Stimulated activated CD4-positive, alpha-beta T cell treated with anti-CD3 and anti-CD28 coated beads, Interleukin-12 subunit alpha, Interleukin-12 subunit beta, amount 100 ng/mL, for 4 hours (primary cell): Measurements from ENCODE around the gene ABCB10.
A peak's percentile ranks its signal among the peaks of the same experiment; 100 is the strongest.
"Not testable (repeated sequence)": the region's sequence is repeated elsewhere in the genome, so short reads cannot be mapped to it uniquely, and the experiment has no call there.

Source experiments
- DNase-seq: peaks from one replicate; pipeline ENCODE4 v3.0.0-alpha.2; 2020

ABCB10 gene

DNA sequence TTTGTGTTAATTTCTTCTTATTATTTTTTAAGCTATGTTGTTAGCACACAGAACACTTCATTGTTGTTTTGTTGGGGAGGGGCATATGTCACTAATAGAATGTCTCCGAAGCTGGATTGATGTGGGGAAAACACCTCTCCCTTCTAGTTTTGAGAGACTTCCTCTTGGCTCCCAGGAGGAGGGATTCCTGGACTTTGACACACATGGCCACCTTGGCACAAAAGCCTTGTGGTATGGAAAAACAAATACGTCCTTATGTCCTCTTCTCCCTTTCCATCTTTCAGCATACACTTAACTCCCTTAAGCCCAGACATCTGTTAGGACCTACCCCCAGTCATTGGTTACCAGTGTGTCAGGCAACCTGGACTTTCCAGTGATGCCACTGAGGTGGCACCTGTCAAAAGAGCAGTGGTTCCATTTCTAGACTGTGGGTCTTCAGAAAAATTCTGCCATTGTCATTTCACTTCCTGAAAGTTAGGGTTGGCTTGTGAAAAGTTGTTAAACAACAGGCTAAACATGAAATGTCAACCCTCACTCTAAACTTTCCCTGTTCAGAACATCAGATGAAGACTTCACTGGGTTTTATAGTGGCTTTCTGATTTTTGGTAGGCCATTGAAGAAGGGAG lies 12.5 kb upstream of the ABCB10 start:
- no peak for DNase-seq

DNA sequence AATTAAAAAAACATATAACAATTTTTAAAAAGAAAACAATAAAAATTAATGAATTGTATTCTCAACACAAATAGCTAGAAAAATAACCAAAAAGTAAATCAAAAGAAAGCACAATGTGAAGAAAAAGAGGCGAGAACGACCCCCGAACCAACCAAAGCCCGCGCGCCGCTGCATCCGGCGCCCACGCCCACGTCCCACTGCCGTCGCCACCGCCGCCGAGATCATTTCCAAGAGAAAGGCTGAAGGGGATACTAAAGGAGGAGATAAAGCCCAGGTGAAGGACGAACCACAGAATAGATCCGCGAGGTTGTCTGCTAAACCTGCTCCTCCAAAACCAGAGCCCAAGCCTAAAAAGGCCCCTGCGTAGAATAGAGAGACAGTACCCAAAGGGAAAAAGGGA lies 11.8 kb upstream of the ABCB10 start:
- DNase-seq: no peak

DNA sequence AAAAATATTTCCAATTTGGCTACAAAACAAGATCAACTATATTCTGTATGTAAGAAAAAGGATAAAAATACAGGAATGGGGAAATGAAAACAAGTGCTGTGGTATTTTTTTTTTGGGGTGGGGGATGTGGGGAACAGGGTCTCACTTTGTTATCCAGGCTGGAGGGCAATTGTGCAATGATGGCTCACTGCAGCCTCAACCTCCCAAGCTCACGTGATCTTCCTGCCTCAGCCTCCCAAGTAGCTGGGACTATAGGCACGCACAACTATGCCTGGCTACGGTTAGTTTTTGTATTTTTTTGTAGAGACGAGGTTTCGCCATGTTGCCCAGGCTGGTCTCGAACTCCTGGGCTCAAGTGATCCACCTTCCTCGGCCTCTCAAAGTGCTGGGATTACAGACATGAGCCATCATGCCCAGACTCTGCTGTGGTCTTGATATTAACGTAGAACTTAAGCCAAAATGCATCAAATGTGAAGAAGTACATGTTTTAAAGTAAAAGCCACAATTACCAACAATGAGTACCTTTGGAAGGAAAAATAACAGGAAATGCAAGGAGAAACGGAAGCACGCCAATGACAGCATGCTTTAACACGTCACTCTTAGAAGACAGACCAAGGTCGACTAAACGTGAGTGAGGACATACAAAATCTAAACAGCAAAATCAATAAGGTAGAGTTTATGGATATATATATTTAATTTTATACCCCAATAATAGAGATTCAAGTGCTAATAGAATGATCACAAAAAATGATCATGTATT lies 8.8 kb upstream of the ABCB10 start:
- DNase-seq: no peak

DNA sequence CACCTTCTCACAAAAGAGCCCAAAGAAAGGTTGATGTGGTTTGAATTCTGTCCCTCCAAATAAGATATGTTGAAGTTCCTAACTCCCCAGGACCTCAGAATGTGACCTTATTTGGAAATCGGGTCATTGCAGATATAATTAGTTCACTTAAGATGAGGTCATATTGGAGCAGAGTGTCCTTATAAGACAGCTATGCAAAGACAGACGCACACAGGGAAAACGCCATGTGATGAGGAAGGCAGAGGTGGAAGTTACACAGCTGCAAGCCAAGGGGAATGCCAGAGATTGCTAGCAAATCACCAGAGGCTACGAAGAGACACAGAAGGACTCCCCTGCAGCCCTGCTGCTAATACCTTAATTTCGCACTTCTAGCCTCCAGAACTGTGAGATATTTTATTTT lies 5.2 kb upstream of the ABCB10 start:
- DNase-seq: no peak

DNA sequence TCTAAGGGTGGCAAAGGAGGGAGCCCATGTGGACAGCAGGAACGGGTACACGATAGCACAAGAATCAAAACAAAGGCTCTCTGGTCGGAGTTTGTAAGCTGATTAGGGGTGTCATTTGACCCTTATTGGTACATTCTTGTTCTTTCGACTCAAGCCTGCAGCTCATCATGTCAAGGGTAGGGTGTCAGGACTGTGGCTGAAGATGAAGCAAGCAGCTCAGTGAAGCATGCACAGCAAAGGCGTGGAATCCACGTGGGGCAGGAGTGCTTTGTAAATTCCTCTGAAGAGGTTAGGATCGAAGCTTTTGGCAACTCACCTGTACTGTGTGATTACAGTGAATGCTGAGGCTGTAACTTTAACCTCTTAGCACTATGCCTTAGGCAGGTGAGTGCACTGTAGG lies 4.7 kb upstream of the ABCB10 start:
- DNase-seq: no peak

DNA sequence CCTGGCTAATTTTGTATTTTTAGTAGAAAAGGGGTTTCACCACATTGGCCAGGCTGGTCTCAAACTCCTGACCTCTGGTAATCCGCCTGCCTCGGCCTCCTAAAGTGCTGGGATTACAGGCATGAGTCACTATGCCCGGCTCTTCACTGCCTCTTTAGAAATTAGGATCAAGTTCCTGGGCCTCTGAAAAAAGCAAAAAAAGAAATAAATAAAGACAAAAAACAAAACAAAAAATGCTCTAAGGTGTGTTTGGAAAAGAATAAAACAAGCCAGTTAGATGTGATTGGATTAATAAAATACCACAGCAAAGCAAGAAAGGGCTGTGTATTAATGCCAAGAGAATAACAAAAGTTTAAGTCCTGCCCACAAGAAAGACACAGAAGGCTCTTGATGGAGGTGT lies 4.2 kb upstream of the ABCB10 start:
- no peak for DNase-seq

DNA sequence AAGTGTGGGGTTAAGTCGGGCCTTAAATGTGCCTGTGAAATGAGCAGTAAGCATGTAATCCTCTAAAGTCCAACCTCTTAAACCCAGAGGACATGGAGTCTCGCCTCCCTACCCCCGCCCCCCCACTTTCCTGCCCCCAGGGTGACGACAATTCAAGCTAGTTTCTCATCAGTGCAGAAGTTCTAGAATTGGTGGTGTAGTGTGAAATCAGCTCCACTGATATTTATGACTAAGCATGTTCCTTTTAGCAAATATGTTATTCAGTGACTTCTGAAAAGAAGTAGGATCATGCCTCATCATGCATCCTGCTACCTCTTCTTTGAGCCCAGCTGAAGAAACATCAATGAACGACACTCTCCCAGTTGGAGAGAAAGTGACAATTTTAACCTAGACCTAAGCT lies 2.6 kb upstream of the ABCB10 start:
- DNase-seq: no peak

DNA sequence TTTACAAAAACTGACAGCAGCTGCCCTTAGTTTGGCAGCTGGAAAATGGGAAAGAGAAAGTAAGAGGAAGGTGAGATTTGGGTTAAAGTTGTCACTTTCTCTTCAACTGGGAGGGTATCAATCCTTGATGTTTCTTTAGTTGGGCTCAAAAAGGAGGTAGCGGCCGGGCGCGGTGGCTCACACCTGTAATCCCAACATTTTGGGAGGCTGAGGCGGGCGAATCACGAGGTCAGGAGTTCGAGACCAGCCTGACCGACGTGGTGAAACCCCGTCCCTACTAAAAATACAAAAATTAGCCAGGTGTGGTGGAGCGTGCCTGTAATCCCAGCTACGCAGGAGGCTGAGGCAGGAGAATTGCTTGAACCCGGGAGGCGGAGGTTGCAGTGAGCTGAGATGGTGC lies 1.6 kb upstream of the ABCB10 start:
- DNase-seq: not testable (repeated sequence)

DNA sequence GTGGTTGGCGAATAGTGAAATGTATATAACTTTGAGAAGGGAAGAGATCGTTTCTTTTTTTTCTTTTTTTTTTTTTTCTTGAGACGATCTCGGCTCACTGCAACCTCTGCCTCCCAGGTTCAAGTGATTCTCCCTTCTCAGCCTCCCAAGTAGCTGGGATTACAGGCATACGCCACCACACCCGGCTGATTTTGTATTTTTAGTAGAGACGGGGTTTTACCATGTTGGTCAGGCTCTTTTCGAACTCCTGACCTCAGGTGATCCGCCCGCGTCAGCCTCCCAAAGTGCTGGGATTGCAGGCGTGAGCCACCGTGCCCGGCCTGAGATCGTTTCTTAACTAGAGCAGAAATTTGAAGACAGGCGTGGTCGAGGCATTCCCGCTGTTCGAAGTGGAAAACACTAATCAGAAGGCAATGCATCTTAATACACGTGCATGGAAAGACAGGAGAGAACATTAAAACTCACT lies 862 bp upstream of the ABCB10 start:
- DNase-seq: not testable (repeated sequence)

DNA sequence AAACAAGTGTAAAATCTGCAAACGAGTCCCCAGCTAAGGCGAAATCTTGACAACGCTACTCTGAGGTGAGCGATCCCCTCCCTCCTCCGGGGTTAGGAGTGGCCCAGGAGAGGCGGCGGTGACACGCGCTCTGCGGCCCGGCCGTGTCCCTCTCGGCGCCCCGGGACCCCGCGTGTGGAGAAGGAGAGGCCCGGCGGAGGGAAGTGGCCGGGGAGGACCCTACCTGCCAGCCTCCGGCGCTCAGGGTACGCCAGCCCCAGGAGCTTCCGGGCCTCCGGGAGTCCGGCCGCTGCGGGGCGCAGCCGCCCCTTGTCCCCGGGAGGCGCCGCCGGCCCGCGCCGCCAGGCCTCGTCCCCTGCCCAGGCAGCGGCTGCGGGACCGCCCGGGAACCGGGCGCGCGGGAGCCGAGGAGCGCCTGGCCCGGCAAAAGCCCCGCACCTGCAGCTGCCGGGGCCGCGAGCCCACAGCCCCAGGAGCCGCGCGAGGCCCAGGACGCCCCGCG lies 543 bp downstream of the ABCB10 start:
- DNase-seq: peak; percentile 33

DNA sequence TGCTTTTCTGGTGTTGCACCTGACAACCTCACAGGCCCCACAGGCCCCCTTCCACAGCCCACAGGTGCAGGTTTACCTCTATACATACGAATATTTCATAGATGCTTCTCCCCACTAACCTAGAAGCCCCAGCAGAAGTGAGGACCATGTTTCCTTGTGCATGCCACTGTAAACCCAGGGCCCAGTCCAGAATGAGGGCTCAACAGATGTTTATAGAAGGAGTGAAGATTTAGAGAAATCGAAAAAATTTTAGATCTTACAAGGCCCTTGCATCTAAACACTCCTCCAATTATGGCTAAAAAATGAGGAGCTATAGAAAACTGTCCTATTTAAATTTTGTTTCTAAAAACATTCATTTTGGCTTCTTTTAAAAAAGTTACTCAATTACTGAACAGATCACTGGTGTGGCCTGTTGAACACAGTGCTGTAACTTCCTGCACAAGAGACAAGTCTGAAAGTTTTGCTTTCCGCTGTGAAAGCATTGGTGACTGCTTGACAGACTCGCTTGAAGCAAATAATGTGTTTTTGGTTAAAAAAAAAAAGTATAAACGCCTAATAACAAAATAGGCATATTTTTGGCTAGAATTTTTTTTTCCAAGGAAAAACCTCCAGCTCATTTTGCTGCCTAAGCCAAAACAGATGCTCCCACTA lies 1.2 kb downstream of the ABCB10 start:
- DNase-seq: no peak

DNA sequence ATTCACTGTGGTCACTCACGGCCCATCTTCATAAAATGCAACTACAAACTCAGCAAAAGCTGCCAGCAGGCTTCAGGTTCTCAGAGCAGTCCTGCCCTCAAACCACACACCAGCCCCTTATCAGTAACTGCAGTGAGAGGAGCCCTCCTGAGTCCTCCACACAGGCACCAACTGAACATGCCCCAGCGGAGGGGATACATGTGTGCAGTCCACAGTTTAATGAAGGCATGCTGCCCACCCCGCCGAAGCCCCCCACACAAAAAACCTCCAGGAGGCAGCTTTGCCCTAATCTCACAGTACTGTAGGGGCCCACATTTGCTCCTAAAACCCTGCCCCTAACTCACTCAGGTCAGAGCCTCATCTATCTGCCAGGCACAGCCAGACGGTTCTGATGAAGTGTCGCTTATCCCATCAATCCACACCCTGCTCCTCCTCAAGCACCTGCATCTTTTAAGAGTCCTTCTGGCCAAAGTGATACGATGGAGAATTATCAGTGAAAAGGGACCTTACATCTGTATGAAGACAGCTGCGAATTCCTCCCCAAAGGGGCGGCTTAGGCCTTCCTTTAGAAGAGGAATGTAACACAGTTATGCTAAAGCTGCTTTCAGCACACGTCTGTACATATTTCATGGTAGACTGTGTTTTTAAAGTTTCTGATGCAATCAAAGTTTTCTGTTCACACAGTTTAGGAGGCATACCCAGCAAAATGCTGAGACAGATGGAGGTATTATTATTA lies 3.5 kb downstream of the ABCB10 start:
- DNase-seq: no peak

DNA sequence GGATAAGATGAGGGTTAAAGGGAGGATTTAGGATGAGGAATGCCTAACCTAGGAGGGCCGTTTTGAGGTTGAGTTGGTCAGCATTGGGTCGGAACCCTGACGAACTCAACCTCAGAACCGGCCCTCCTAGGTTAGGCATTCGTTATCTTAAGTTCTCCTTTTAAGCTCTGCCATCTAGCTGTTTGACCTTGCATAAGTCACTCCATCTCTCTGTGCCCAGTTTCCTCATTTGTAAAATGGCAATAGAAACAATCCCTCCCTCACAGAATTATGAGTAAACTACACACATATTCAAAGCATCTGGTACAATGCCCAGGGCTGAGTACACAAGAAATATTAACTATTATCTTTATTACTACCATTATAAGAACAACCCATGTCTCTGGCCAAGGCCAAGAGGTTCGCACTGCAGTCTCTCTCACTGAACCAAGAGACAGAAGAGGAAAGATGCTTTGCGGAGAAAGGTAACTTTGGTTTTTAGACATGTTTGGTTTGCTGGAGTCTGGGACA lies 4.8 kb downstream of the ABCB10 start:
- DNase-seq: no peak

DNA sequence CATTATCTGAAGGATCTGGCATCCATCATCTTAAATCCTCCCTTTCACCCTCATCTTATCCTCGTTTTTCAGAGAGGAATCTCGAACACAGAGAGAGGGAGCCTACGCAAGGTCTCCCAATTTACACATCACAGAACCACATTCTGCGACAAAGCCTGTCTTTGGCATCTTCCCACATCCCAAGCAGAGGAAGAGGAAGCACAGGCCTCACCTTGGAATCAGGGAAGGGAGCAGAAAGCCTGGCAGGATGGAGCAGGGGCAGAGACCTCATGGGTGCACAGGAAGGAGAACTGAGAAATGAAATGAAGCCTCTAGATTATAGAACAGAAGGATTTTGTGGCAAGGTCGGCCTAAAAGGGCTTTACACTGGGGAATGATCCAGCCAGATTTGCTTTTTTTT lies 5.8 kb downstream of the ABCB10 start:
- no peak for DNase-seq

DNA sequence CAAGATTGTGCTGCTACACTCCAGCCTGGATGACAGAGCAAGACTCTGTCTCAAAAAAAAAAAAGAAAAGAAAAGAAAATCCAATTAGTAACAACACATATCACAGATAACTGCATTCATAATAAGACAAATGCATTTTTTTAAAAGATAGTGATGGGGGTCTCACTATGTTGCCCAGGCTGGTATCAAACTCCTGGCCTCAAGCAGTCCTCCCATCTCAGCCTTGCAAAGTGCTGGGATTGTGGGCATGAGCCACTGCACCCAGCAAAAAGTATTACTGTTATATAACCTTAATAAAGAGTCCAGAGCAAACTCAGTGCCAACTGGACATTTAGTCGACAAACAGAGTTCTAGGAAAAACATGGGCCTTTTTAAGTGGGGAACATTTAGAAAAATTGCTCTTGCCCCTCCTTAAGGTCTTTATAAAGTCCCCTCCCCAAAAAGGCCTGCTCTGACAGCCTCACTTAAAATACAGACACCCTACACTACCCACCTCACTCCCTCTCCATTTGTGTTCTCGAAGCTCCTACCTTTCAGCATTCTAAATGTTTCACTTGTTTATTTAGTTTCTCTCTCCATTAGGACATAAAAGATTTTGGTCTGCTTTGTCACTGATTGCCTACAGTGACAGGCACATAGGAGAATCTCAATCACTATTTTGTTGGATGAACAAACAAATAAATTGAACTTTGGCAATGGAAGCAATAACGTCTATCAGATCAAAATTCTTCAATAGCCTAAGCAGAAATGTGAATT lies 7.5 kb downstream of the ABCB10 start:
- DNase-seq: no peak

DNA sequence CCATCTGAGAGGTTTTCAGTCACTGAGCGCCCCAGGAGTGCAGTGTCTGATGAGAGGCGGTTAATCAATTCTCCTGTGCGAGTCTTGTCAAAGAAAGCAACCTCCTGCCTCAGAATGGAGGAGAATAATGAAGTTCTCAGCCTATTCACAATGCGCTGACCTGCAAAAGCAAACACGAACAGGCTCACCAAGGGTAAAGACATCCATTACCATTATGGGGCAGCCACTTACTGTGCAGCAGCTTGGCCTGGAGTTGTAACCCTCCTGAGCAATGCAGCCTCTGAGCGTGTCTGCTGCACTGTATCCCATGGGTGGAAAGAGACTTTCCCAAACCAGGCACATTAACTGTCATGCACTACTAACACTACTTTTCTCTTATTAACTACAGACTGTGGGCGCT lies 11.0 kb downstream of the ABCB10 start:
- no peak for DNase-seq

DNA sequence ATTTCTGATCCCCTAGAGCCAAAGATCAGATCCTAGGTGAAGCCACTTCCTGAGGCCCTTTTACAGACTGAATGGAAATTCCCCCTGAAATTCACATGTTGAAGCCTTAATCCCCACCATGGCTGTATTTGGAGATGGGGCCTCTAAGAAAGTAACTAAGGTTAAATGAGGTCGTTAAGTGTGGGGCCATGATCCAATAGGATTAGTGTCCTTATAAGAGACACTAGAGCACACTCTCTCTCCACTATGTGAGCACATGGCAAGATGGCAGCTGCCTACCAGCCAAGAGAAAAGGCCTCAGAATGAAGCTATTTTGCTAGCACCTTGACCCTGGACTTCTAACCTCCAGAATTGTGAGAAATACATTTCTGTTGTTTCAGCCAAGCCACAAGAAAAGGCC lies 13.9 kb downstream of the ABCB10 start:
- DNase-seq: no peak

DNA sequence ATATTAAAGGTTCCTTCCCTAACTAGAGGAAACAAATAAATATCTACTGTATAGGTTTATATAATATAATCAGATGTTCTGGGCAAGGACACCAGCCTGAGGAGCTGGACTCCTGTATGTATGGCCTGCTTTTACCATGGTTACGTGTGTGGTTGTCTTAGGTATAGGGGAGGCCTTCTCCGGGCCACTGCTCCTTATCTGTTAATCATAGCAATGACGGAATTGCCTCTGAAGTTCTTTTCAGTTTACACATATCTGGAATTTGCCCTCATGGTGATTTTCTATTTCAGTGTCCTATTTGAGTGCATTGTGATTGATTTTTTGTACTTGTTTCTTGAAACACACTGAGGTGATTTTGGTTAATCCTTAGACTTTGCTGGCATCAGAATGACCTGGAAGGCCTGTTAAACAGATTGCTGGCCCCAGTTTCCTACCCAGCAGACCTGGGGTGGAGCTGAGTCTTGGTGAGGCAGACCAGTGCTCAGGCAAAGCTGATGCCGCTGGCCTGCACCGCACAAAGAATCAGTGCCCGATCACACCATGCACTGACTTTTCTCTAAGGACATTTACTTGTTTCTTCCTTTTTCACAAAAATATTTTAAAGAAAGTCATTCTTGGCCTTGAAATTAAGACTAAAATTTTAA lies 18.5 kb downstream of the ABCB10 start:
- DNase-seq: no peak

DNA sequence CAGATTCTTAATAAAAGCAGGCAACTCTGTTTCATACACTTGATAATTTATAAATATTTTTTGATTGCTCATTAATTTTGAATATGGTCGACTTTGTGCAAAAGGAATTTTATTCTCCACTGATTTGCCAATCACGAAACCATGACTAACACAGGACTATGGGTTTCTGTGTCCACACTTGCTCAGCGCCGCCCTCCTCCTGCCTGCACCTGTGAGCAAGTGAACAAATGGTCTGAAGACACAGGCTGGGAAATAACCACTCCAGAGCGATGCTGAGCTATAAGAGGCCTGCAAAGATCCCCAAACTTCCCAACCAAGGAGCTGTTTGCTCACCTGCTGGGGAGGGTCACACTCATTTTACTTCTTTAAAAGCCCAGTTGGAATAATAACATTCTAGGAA lies 19.6 kb downstream of the ABCB10 start:
- no peak for DNase-seq

DNA sequence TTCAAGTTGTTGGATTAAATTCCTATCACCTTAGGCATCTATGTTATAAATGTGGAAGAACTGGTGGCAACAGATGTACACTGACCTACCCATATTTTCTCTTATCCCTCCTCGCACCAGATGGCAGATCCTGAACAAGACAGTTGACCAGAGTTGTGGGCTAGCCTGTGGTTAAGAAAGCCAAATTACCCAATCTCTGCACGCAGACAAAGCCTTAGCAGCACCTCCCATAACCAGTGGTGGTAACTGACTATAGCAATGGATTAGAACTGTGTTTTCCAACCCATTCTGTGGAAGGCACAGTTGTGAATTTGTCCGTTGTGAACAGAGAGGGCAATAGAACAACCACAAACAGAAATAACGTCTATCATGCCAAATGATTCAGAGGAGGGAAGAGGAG lies 20.6 kb downstream of the ABCB10 start:
- no peak for DNase-seq

DNA sequence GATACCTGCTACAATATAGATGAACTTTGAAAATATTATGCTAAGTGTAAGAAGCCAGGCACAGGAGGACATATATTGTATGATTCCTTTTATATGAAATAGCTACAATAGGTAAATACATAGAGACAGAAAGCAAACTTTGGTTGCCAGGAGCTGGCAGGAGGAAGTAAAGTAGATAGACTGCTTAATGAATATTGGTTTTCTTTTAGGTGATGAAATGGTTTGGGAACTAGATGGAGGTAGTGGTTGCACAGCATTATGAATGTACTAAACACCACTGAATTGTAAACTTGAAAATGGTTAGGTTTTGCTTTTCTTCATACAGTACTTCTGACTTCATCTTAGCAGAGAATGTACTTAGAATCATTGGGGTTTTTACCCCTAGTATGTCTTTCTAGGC lies 21.5 kb downstream of the ABCB10 start:
- DNase-seq: no peak

DNA sequence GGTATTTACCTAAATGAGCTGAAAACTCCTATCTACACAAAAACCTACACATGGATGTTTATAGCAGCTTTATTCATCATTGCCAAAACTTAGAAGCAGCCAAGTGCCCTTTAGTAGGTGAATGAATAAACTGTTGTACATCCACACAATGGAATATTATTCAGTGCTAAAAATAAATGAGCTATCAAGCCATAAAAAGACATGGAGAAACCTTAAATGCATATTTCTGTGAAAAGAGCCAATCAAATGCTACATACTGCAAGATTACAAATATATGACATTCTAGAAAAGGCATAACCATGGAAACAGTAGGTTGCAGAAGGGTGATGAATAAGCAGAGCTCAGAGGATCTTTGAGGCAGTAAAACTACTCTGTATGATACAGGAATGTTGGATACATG lies 23.3 kb downstream of the ABCB10 start:
- no peak for DNase-seq
